Endometrial microvascular endothelial cells (primary cell): ENCODE results near the gene MAP4. TPM values are rescaled to one million over a fixed set of nuclear protein-coding genes. Genes with fewer than 3 reads are reported as not detected.

Experiments used
- in situ Hi-C: cut with HindIII; loops from 2 replicates; pipeline ENCODE4 v1.10.0; 2017; ENCODE audit warnings: low sequenced_read_pairs, low pct_unique_long_range_greater_than_20kb; ENCODE audit errors: inconsistent ontology term
- total RNA-seq: library from RNA; depleted of rRNA; stranded (reverse); fragments of >200 nt; gene quantifications from one replicate; pipeline ENCODE4 v1.2.3, GENCODE V29; 2015; ENCODE audit errors: inconsistent ontology term

The MAP4 gene
- total RNA-seq, 1 donor from 2014 or later, result 156 TPM

- in situ Hi-C loops, result no loop called here
These were observed 131.0 kb downstream of the MAP4 start for GRCh38 chr3:47885168-47885567.

DNA sequence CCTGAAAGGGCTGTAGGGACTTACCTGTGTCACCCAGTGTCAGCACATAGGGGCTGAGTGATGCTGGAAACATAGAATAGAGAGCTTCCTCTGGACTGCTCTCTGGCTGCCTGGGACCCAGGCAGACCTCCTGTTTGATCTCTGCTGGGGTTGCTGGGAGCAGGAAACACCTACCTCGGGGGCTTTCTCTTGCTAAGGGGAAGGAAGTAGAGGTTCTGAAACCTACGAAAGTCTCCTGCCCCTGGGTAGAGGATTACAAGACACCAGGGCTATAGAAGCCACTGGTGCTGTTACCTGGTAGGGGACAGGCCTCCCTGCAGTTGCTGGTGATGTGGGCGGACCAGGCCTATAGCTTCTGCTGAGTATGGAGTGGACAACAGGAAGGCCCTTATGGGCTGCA lies 131.6 kb downstream of the MAP4 start:
- in situ Hi-C loops, result no loop called here

DNA sequence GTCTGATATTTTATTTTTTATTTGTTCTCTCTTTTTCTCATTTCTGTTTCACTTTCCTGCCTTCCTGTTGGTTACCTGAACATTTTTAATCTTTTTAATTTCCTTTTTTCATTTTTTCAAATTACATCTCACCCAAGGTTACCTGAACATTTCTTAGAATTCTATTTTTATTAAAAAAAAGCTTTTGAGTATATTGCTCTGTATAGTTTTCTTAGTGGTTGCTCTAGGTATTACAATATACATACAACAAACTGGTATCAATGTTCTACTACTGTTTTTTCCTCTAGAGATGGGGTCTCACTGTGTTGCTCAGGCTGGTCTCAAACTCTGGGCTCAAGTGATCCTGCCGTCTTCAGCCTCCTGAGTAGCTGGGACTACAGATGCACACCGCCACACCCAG lies 133.9 kb downstream of the MAP4 start:
- in situ Hi-C loops, result no loop called here

- in situ Hi-C loops, result no loop called here
These were observed 138.5 kb downstream of the MAP4 start for GRCh38 chr3:47877719-47878118.

- in situ Hi-C loops, result no loop called here
These were observed 138.9 kb downstream of the MAP4 start for GRCh38 chr3:47877290-47877689.

DNA sequence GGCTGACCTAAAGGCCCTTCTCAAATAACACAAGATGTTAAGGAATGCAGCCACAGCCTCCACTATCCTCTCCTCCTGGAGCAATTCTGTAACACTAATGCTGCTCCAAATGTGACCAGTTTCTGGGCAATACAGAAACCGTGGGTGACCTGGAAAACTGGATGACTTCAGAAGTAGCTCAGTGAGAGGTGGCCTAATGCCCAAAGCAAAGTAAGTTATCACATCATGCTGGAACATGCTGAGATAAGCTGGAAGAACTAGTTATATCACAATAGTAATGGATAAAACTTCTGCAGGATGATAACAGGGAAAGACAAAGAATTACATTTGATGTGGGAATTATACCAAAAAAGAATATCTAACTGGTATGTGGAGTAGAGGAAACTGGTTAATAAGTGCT lies 141.3 kb downstream of the MAP4 start:
- in situ Hi-C loops, result no loop called here

GRCh38 chr3:47874438-47874837 lies 141.8 kb downstream of the MAP4 start:
- in situ Hi-C loops, result no loop called here

GRCh38 chr3:47872916-47873315 lies 143.3 kb downstream of the MAP4 start:
- in situ Hi-C loops, result no loop called here

GRCh38 chr3:47871389-47871788 lies 144.8 kb downstream of the MAP4 start:
- in situ Hi-C loops, result no loop called here

DNA sequence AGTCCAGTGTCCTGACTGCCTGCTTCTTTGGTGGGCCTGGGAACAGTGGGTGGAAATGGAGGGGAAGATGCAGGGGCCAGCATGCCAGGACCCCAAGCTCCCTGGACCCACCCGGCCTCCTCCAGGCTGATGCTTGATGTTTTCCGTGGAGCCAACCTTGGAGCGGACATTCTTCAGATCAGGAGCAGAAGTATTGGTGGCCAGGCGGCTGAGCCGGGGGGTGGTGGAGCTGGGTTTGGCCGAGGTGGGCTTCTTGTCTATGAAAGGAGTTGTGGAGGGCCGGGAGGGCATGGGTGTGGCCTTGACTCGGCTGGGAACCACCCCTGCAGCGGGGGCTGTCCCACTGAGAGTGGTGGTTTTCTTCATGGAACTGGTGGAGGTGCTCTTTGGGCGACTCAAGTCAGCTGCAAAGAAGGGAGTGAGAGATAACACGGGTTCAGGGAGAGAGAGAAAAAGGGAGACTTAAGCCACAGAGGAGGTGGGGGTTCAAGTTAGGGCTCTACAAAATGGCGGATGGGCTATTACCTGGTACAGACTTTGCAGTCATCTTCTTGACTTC lies 145.4 kb downstream of the MAP4 start:
- in situ Hi-C loops, result no loop called here

GRCh38 chr3:47870156-47870555 lies 146.1 kb downstream of the MAP4 start:
- in situ Hi-C loops, result no loop called here

DNA sequence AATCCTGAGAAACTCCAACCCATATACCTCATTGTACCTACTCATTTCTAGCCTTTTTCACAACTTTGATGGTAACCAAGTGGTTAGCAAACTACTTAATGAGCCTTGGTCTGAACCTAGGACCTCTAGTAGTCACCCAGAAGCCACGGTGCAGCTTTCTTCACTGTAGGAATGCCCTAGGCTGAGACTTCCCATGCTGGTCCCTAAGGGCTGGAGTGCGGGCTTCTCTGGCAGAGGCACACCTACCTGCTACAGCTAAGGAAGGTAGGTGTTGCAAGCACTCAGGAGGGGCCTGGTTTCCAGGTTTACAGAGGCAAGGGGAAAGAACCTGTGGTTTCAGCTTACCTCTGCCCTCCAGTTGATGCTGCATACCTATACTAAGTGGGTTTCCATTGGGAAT lies 147.9 kb downstream of the MAP4 start:
- in situ Hi-C loops, result no loop called here

DNA sequence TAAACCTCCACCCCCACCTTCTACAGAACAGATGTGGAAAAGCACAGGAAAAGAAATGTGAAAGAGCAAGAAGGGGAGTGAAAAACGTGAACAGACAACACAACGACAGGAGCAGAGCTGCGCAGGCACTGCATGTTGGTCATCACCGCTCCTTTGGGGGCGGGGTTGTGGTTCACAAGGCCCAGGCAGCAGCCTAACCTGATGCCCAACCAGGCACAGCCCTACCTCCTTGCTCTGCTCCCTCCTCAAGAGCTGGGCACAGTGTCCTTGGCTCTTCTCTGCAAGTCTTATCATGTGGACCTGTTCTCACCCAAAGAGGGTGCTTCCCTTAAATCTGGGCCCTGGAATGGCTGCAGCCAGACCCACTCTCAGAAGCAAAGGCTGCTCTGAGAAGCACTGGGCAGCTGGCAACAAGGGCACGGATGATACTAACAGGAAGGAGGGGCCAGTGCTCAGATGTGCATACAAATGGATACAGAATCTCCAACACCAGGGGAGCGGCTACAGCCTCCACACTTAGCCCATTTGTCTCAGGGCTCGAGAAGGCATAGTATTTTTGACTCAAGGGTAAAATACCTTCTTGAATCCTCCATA lies 148.7 kb downstream of the MAP4 start:
- in situ Hi-C loops, result no loop called here

DNA sequence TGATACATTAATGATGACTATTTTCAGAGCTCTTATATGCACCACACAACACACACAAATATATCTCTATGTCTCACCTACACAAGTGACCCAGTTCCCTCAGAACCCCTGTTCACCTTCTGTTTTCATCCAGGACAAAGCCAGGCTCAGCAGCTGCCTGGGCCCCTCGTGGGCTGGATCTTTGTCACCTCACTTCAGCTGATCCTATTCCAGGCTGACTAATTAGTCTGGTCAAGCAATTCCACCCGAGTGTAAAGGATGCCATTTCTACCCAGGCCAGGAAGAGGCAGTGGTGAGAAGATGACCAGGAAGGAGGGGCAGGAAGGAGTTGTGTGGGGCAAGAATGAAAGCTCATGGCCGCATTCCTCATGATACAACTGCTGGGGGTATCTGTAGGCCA lies 151.0 kb downstream of the MAP4 start:
- in situ Hi-C loops, result no loop called here

DNA sequence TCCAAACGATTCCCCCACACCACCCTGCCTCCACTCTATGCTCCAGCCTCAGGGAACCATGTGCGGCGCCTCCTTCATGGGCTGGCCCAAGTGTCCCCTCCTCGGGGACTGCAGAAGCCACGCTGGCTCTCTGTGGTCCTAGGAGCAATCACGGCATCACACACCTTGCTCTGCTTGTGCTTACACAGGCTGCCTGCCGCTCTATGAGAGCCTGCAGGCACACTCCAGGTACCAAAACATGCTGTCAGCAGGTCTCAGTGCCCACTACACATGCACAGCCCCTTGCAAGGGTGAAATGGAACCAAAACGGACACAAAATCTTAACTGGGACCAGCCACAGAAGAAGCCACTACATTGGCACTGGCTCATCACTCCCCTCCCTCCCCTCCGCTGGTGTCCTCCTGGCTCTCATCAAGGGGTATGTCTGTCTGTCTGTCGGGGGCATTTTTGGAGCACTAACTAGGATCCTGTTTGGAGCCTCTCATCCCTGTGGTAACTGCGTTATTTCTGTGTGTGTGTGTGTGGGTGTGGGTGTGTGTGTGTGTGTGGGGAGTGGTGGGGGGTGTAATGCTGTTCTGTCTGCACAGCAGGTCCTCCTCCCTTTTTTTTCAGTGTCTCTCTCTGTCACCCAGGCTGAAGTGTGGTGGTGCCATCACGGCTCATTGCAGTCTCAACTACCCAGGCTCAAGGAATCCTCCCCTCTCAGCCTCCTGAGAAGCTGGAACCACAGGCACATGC lies 152.7 kb downstream of the MAP4 start:
- in situ Hi-C loops, result no loop called here

GRCh38 chr3:47859956-47860605 lies 156.1 kb downstream of the MAP4 start:
- in situ Hi-C loops, result no loop called here

GRCh38 chr3:47857151-47857550 lies 159.1 kb downstream of the MAP4 start:
- in situ Hi-C loops, result no loop called here

DNA sequence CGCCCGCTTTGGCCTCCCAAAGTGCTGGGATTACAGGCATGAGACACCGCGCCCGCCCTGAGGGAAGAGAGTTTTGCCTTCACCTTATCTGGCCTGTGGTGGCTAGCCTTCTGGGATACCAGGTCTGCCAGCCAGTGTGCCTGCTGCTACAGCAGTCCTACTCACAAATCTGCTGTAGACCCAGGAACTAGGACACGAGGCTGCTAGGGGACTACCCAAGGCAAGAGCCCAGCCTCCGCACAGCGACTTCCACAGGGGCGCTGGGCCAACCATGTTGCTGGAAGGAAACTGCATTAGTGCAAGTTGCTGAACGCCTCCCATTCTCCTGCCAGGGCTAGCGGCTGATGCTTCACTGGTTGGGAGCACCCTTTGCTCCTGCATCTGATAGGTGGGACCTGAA lies 159.5 kb downstream of the MAP4 start:
- in situ Hi-C loops, result no loop called here

DNA sequence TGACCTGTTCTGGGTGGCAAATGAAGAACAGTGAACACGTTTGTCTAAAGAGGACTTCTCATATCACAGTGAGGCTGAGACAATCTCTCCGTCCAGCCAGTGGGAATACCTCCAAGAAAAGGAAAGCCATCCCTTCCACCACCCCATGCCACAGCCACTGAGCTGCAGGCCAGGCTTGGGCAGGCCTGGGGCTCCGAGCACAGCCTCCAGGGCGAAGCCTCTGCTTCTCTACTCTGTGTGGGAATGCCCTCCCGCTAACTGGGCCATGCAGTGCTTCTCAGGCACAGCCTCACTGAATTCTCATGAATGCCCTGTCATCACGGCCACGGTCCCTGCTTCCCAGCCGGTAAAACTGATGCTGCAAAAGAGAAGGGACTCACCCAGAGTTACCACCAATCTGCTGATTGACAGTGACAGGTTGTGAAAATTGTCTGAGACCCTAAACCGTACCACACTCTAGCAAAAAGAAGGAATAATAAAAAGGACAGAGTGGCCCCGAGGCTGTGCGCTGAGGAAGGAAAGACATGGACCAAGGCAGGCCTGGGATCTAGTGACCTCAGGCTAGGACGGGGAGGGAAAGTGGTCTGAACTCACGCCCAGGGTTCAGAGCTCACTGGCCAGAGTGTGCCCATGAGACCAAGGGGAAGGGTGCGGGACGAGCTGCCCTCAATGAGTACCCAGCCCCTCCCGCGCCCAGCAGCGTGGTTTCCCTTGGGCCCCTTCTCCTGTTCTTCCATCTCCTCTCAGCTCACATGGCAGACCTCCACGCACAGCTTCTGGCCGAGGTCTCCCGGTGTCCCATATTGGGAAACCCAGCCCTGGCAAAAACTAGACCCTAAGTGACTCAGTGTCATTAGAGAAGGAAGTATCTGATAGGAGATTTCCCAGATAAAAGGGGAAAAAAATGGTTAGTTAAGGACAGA lies 160.5 kb downstream of the MAP4 start:
- in situ Hi-C loops, result no loop called here
